NCI-H2196 (cell line): Measurements from ENCODE around the gene CNPY1.

Source experiments
- DNase-seq: peaks from one replicate; lab custom pipeline; 2025; ENCODE audit not compliant: unreplicated experiment; lab: John Stamatoyannopoulos, UW

Gene CNPY1

GRCh38 chr7:155560196-155560885 is 14.0 kb upstream of the CNPY1 start:
- DNase-seq: no peak

- DNase-seq: no peak
Measured at GRCh38 chr7:155559519-155560108, 13.3 kb upstream of the CNPY1 start.

DNA sequence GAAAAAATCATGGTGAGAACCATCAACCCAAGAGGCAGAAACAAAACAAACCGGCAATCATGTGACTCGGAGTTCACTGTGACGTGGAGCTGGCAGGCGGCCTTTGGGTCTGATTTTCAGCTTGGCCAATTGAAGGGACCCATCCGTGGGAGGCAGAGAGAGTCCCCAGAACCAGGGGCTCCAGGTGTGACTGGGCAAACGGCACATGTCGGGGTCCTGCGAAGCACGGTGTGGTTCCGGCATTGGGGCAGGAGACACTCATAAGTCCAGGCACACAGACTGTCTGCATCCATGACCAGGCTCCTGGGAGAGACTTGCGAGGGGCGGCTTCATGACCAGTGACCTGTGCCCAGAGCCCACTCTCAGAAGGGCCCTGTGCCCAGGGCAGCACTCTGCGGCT is 12.6 kb upstream of the CNPY1 start:
- DNase-seq: no peak

- DNase-seq: no peak
Measured at GRCh38 chr7:155558351-155558750, 12.0 kb upstream of the CNPY1 start.

GRCh38 chr7:155557778-155558177 is 11.4 kb upstream of the CNPY1 start:
- no peak for DNase-seq

GRCh38 chr7:155556763-155557162 is 10.4 kb upstream of the CNPY1 start:
- no peak for DNase-seq

DNA sequence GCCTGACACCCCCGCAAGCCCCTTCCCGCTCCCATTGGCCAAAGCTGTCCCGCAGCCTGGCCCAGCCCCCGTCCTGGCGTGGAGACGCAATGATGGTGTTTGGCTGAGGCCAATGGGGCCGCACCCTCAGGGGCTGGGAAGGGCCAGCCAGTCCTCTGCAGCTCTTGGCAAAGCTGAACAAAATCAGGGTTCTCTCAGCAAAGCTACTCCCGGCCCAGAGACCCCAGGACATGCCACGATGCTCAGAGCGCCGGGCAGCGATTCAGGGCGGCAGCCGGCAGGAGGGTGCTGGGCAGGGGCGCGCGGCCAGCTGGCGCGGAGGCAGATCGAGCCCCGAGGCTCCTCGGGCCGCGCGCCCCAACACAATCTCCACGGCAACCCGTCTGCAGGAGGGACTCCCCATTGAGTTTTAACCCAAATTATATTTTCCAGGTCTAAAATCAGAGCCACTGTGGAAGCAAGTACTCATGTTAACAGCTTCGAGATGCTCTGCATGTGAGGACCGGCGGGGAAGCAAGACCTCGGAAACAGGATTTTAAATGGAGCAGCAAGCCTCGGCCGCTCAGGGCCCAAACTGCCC is 8.8 kb upstream of the CNPY1 start:
- DNase-seq: no peak

DNA sequence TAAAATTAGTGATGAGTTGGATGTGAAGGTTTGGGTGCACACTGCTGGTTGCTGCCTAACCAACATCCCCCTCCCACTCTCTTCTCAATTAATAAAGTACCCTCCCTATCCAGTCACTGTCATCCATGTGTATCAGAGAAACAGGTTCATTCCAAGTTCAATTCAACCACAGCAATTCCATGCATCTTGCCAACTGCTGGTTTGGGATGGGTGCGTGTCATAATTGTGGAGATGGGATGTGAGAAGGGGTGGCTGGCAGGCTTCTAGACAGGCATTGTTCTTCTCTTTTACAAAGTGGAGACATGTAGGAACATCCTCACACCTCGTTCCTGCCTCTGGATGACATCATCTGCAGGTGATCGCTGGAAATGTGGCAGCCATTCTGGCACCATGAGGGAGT is 7.5 kb upstream of the CNPY1 start:
- no peak for DNase-seq

GRCh38 chr7:155551785-155552611 is 5.6 kb upstream of the CNPY1 start:
- DNase-seq: no peak

- DNase-seq: no peak
Measured at GRCh38 chr7:155550916-155551315, 4.6 kb upstream of the CNPY1 start.

DNA sequence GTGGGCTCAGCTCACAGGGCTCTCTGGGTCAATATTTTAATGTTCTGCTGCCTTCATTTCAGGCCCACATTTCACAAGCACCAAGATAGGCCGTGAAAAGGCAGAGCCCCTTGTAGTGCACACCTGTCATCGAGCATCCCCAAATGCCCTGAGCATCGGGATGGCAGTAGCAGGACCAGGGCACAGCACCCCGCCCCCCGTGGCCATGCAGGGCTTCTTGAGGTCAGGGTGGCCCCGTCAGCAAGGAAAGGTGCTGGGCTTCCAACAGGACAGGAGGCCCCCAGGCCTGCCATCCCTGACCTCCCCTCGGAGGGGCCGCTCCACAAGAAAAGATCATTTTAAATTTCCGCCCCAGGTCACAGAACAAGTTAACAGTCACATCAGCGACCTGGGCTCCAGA is 2.9 kb upstream of the CNPY1 start:
- DNase-seq: no peak

DNA sequence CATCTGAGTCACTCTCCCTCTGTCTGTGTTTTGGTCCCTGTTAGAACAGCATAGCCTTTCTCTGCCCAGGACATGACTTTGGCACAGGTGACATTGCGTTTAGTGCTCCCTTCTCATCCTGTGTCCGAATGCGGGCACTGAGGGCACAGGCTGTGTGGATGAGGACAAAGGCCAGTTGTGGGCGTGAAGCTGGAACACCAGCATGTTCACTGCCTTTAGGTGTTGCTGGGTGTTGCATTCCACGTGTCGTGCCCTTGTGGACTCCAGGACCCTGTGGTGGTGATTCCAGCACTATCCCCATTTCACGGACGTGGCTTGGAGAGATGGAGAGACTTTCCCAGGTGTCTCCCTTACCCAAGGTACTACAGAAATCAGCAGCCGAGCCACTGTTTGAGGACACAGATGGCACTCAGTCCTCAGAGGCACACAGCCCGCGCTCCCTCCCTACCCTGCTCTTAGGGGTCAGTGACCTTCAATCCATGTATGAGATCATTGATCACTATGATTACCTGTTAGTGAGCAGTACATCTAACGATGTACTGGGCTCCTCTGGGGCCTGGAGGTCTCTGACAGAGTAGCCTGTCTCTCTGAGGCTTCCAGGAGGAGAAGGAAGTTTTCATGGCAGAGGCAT is 917 bp upstream of the CNPY1 start:
- DNase-seq: no peak

- DNase-seq: no peak
Measured at GRCh38 chr7:155545348-155545747, 1.0 kb downstream of the CNPY1 start.

GRCh38 chr7:155544485-155544884 is 1.9 kb downstream of the CNPY1 start:
- DNase-seq: no peak

- no peak for DNase-seq
Measured at GRCh38 chr7:155543926-155544325, 2.4 kb downstream of the CNPY1 start.

DNA sequence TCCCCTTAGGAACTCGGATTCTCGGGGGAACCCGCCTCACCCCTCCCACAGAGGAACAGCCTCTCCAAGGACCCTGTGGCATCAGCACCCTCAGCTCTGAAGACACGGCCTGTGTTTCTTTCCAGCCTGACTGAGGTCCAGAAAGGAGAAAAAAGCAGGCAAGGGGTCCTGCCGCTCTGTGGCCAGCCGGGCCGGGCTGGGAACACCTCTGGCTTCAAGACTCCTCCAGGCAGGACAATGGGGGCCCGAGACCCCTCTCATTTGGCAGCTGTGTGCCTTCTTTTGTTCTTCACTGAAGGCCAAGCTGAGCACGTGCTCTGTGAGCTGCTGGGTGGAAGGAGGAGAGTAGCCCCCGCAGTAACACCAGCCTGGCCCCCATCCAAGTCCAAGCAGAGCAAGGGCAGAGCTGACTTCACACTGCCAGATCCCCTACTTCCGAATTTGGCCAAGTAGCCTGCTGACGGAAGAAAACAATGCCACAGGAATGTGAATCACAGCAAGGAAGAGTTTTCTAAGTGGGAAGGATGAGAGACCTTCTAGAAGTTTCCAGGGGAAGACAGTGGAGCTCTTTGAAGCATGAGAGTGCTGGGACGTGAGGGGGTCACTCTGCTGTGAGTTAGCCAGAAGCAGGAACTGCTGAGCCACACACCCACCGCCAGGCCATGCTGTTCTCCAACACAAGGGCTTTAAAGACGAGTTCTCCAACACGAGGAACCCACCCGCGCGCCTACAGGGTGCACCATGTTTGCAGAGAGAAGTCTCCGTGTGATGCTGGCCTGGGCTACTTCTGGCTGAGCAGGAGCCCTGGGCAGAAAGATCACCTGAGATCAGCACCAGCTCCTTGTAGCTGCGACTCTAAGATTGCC is 3.1 kb downstream of the CNPY1 start:
- DNase-seq: no peak

GRCh38 chr7:155541986-155542675 is 4.2 kb downstream of the CNPY1 start:
- no peak for DNase-seq

DNA sequence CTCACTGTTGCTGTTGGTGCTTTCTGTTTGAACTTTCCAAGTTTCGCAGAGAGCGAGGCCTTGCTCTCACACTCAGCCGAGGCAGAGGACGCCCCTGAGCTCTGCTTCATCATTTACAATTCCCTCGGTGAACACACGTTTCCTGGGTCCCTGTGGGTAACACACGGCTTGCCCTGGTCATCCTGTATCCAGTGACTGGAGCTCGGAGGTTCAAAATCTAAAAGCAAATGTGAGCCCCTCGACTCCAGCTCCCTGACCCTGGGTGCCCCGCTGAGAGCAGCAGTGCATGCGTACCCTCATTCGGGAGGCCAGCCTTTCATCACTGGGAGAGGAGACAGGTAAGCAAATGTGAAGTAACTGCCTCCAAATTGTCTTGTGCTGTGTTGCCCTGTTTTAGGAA is 5.8 kb downstream of the CNPY1 start:
- no peak for DNase-seq

DNA sequence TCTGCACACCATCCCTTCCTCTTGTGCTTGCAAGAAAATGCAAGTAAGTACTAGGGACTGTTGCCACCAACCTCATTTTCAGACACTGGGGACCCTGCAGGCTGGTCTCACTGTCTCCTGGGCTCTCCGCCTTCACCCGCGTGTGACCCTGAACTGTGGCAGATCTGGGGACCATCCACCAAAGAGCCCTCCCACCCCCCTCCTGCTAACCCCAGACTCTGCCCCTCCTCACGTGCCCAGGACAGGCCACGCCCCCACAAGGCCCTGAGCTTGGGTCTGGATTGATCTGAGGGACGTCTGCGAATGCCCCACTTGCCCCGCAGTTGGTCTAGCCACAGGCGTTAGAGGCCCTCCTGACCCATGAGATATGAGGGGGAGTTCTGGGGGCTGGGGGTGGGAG is 8.1 kb downstream of the CNPY1 start:
- DNase-seq: no peak

DNA sequence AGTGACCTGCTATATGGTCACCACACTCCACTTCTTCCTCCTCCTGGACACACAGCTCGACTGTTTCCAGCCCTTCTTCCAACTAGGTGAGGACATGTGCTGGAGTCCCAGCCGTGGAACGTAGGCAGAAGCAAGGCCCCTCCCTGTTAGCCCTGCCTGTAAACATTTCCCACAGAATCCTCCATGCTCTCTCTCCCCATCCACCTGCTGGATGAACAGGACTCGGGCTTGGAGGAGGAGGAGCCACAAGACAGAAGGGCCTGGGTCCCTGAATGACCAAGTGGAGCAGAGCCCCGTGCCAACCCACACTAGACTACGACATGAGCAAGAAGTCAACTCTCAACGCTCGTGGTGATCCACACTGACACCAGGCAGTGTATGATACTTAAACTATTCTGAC is 9.9 kb downstream of the CNPY1 start:
- no peak for DNase-seq
